ENCODE measurements around the gene UCN2. TPM values are rescaled to one million over a fixed set of nuclear protein-coding genes. Genes with fewer than 3 reads are reported as not detected.

Gene UCN2
- total RNA-seq, 2 experiments from 2014 or later = 0.16 TPM; not detected in 1

GRCh38 chr3:48565186-48565585 lies 1.6 kb upstream of the UCN2 start:
- ChIA-PET POLR2A (no interaction called here), CTCF (ENCODE audit: unreplicated experiment) (no interaction called here)
- H3K4me2 ChIP-seq (ENCODE audit: low read length) = no peak overlapping the region
- no peaks in the 10 kb centered on the region for H3K79me2 ChIP-seq (ENCODE audit: insufficient read depth, low read depth, low read length)
- intact Hi-C loops (cut with micrococcal nuclease; ENCODE audit: unreplicated experiment) = no loop called here
- no peak overlapping the region for H3K27ac ChIP-seq (ENCODE audit: low read depth, low read length, poor library complexity, severe bottlenecking)
- BruUV-seq (replicated peaks) = no TSS peak
- no peak overlapping the region for H3K4me3 ChIP-seq (ENCODE audit: low read depth, low read length, poor library complexity, severe bottlenecking)
- no peaks in the 10 kb centered on the region for H3K36me3 ChIP-seq (ENCODE audit: insufficient read depth, low read length)
- no peaks in the 10 kb centered on the region for H3K9me2 ChIP-seq (ENCODE audit: insufficient read depth, low read length)
- DNase-seq (ENCODE audit: low spot score) = no peak
- TF ChIP-seq CTCF (conservative IDR thresholded peaks at IDR 0.05; ENCODE audit: low read length) = no peak
- TF ChIP-seq EZH2phosphoT487 (IDR thresholded peaks at IDR 0.05; ENCODE audit: borderline replicate concordance, low read depth, low read length) = no peak
- H3K9me3 ChIP-seq (ENCODE audit: low read length) = no peaks in the 10 kb centered on the region
- no peak overlapping the region for H2AFZ ChIP-seq (ENCODE audit: low read length)
- H3K4me1 ChIP-seq (ENCODE audit: insufficient read depth, low read length, poor library complexity, severe bottlenecking) = peaks cover 10% of the 10 kb centered on the region
- no peaks in the 10 kb centered on the region for H4K20me1 ChIP-seq (ENCODE audit: insufficient read depth, low read length)

GRCh38 chr3:48564667-48565066 lies 1.1 kb upstream of the UCN2 start:
- POLR2A ChIA-PET = no interaction called here
- no peak for DNase-seq (ENCODE audit: low spot score)
- BruUV-seq (replicated peaks) = no TSS peak
- CTCF ChIA-PET (ENCODE audit: unreplicated experiment) = no interaction called here
- intact Hi-C loops (cut with micrococcal nuclease; ENCODE audit: unreplicated experiment) = loop anchor here (5.0 kb wide), 1 partner anchor 98 kb away; the partner anchor contains the start of gene CELSR3
- Histone ChIP-seq H3K9me3 (ENCODE audit: low read length) (no peaks in the 10 kb centered on the region), H3K9me2 (ENCODE audit: insufficient read depth, low read length) (no peaks in the 10 kb centered on the region), H3K27ac (ENCODE audit: low read depth, low read length, poor library complexity, severe bottlenecking) (no peak overlapping the region), H4K20me1 (ENCODE audit: insufficient read depth, low read length) (no peaks in the 10 kb centered on the region), H3K4me2 (ENCODE audit: low read length) (no peak overlapping the region), H3K36me3 (ENCODE audit: insufficient read depth, low read length) (no peaks in the 10 kb centered on the region), H3K79me2 (ENCODE audit: insufficient read depth, low read depth, low read length) (no peaks in the 10 kb centered on the region), H2AFZ (ENCODE audit: low read length) (no peak overlapping the region), H3K4me1 (ENCODE audit: insufficient read depth, low read length, poor library complexity, severe bottlenecking) (peaks cover 15% of the 10 kb centered on the region), H3K4me3 (ENCODE audit: low read depth, low read length, poor library complexity, severe bottlenecking) (no peak overlapping the region)
- TF ChIP-seq EZH2phosphoT487 (IDR thresholded peaks at IDR 0.05; ENCODE audit: borderline replicate concordance, low read depth, low read length) = no peak
- no peak for TF ChIP-seq CTCF (conservative IDR thresholded peaks at IDR 0.05; ENCODE audit: low read length)

GRCh38 chr3:48564022-48564421 lies 441 bp upstream of the UCN2 start:
- H3K9me3 ChIP-seq (ENCODE audit: low read length) = no peaks in the 10 kb centered on the region
- POLR2A ChIA-PET = no interaction called here
- H3K9me2 ChIP-seq (ENCODE audit: insufficient read depth, low read length) = no peaks in the 10 kb centered on the region
- H3K4me3 ChIP-seq (ENCODE audit: low read depth, low read length, poor library complexity, severe bottlenecking) = no peak overlapping the region
- H2AFZ ChIP-seq (ENCODE audit: low read length) = no peak overlapping the region
- CTCF ChIA-PET (ENCODE audit: unreplicated experiment) = no interaction called here
- no peak for DNase-seq (ENCODE audit: low spot score)
- no peaks in the 10 kb centered on the region for H3K79me2 ChIP-seq (ENCODE audit: insufficient read depth, low read depth, low read length)
- TF ChIP-seq CTCF (conservative IDR thresholded peaks at IDR 0.05; ENCODE audit: low read length) = no peak
- TF ChIP-seq EZH2phosphoT487 (IDR thresholded peaks at IDR 0.05; ENCODE audit: borderline replicate concordance, low read depth, low read length) = no peak
- H3K36me3 ChIP-seq (ENCODE audit: insufficient read depth, low read length) = no peaks in the 10 kb centered on the region
- H3K4me1 ChIP-seq (ENCODE audit: insufficient read depth, low read length, poor library complexity, severe bottlenecking) = peaks cover 21% of the 10 kb centered on the region
- BruUV-seq (replicated peaks) = no TSS peak
- intact Hi-C loops (cut with micrococcal nuclease; ENCODE audit: unreplicated experiment) = loop anchor here (5.0 kb wide), 1 partner anchor 98 kb away; the partner anchor contains the start of gene CELSR3
- no peaks in the 10 kb centered on the region for H4K20me1 ChIP-seq (ENCODE audit: insufficient read depth, low read length)
- no peak overlapping the region for H3K4me2 ChIP-seq (ENCODE audit: low read length)
- no peak overlapping the region for H3K27ac ChIP-seq (ENCODE audit: low read depth, low read length, poor library complexity, severe bottlenecking)

Measured in OCI-LY7 (cell line).